Measurements from ENCODE around the gene LMNB1.
A peak's percentile ranks its signal among the peaks of the same experiment; 100 is the strongest.
"Not testable (repeated sequence)": the region's sequence is repeated elsewhere in the genome, so short reads cannot be mapped to it uniquely, and the experiment has no call there.

The LMNB1 gene

GRCh38 chr5:126776499-126777256 is at the start of gene LMNB1:
Gene LMNB1, plus strand, starts transcription at chr5:126777136. Its CDS starts 373 bp downstream, at chr5:126777509.
- peak; percentile 94 to 95 for DNase-seq

GRCh38 chr5:126732716-126733115 is 44.2 kb upstream of the LMNB1 start:
- DNase-seq = no peak

GRCh38 chr5:126734573-126734972 is 42.4 kb upstream of the LMNB1 start:
- DNase-seq = not testable (repeated sequence)

GRCh38 chr5:126736141-126736540 is 40.8 kb upstream of the LMNB1 start:
- DNase-seq = no peak

- no peak for DNase-seq
These were observed 35.6 kb upstream of the LMNB1 start for GRCh38 chr5:126741361-126741760.

GRCh38 chr5:126742425-126742824 is 34.5 kb upstream of the LMNB1 start:
- DNase-seq = no peak

GRCh38 chr5:126744836-126745235 is 32.1 kb upstream of the LMNB1 start:
- DNase-seq = no peak

GRCh38 chr5:126745259-126745992 is 31.5 kb upstream of the LMNB1 start:
- DNase-seq = no peak

- no peak for DNase-seq
These were observed 30.6 kb upstream of the LMNB1 start for GRCh38 chr5:126746290-126746689.

- no peak for DNase-seq
These were observed 24.7 kb upstream of the LMNB1 start for GRCh38 chr5:126752081-126752785.

GRCh38 chr5:126753227-126753626 is 23.7 kb upstream of the LMNB1 start:
- no peak for DNase-seq

- DNase-seq = no peak
These were observed 22.3 kb upstream of the LMNB1 start for GRCh38 chr5:126754609-126755008.

- no peak for DNase-seq
These were observed 21.3 kb upstream of the LMNB1 start for GRCh38 chr5:126755593-126755992.

- DNase-seq = no peak
These were observed 19.1 kb upstream of the LMNB1 start for GRCh38 chr5:126757713-126758357.

GRCh38 chr5:126763371-126763770 is 13.6 kb upstream of the LMNB1 start:
- no peak for DNase-seq

- no peak for DNase-seq
These were observed 7.2 kb upstream of the LMNB1 start for GRCh38 chr5:126769703-126770102.

- DNase-seq = not testable (repeated sequence)
These were observed 3.4 kb upstream of the LMNB1 start for GRCh38 chr5:126773536-126773935.

GRCh38 chr5:126774595-126774994 is 2.3 kb upstream of the LMNB1 start:
- not testable (repeated sequence) for DNase-seq

GRCh38 chr5:126777257-126777974 is 480 bp downstream of the LMNB1 start:
- DNase-seq = peak; percentile 49 to 58

GRCh38 chr5:126777975-126778674 is 1.2 kb downstream of the LMNB1 start:
- peak; percentile 92 to 93 for DNase-seq

GRCh38 chr5:126778675-126779403 is 1.9 kb downstream of the LMNB1 start:
- DNase-seq = no peak
